Stimulated activated naive CD8-positive, alpha-beta T cell treated with anti-CD3 and anti-CD28 coated beads, Interleukin-15, Interleukin-2, amounts not matched to agents 100 ng/mL and 50 ng/mL, for 24 hours (primary cell): ENCODE measurements around the gene PRDM16.

Experiments
- H3K27ac Mint-ChIP-seq: one replicate; pipeline ENCODE4 v1.8.0; 2021; ENCODE audit warnings: mild to moderate bottlenecking, mixed read lengths
- H3K27me3 Mint-ChIP-seq: one replicate; pipeline ENCODE4 v1.8.0; 2021; ENCODE audit warnings: mixed read lengths
- H3K36me3 Mint-ChIP-seq: one replicate; pipeline ENCODE4 v1.8.0; 2021; ENCODE audit warnings: low read depth, mixed read lengths
- H3K4me1 Mint-ChIP-seq: one replicate; pipeline ENCODE4 v1.8.0; 2021; ENCODE audit warnings: low read depth, mixed read lengths
- H3K4me3 Mint-ChIP-seq: one replicate; pipeline ENCODE4 v1.8.0; 2021; ENCODE audit warnings: mild to moderate bottlenecking, mixed read lengths
- H3K9me3 Mint-ChIP-seq: one replicate; pipeline ENCODE4 v1.8.0; 2021; ENCODE audit warnings: mixed read lengths

Gene PRDM16

DNA sequence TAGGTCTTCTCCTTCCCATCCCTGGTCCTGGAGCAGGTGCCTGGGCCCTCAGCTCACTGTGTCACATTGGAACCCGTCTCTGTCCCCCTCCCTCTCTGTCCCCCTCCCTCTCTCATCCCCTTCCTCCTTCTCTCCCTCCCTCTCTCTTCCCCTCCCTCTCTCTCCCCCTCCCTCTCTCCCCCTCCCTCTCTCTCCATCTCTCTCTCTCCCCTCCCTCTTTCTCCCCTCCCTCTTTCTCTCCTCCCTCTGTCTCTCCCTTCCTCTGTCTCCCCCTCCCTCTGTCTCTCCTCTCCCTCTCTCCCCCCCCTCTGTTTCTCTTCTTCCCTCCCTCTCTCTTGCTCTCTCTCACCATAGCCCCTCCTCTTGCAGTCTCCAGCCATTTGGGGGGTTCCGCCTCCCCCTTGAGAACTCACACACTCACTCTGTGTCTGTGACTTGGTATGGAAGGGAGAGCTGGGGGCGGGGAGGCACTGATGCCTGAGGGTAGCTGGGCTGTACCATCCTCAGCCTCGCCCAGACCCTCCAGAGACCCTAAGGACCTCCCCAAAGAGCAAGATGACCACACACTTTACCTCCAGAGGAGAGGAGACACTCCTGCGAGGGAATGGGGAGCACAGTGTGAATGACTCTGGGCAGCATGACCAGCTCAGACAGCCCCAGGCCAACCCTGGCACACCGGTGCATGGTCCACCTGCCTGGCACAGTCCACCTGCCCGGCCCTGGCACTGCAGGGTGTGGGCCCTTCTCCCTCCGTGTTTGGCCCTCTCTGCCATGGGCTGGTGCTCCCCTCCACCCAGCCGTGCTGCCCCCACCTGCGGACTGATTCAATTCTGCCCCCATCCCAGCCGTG, 282.7 kb downstream of the PRDM16 start:
- Mint-ChIP-seq H3K27ac (no peak overlapping the region), H3K4me3 (no peak overlapping the region), H3K9me3 (no peaks in the 10 kb centered on the region), H3K36me3 (no peaks in the 10 kb centered on the region), H3K27me3 (peaks cover 4% of the 10 kb centered on the region), H3K4me1 (no peaks in the 10 kb centered on the region)

DNA sequence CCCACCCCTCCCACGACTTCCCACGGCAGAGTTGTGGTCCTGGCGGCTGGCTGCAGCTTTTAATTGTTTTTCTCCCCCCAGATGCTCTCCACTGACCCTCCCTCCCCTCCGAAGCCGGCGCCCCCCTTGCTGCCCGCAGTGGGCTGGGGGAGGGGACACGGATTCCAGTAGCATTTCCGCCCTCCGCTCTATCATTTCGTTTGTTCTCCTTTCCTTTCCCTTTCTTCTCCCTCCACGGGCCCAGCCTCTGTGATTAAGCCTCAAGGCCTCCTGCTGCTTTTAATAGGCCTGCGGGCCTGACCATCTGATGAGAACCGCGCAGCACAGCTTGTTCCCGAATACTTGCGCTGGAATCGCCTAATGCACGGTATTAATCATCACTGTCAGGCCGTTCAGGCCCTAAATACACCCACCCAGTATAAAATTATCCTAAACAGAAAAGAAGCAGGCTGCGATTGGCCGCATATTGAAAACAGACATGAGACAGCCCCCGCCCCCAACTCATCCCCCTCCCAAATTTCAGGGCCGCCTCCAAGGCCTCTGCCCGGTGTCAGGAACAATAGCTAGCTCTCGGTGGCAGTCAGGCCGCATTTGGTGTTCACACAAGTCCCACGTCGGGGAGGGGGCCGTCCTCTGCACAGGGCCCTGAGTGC, 283.4 kb downstream of the PRDM16 start:
- no peak overlapping the region for H3K27ac Mint-ChIP-seq
- peaks cover 4% of the 10 kb centered on the region for H3K27me3 Mint-ChIP-seq
- H3K4me3 Mint-ChIP-seq, result no peak overlapping the region
- H3K4me1 Mint-ChIP-seq, result no peaks in the 10 kb centered on the region
- H3K9me3 Mint-ChIP-seq, result no peaks in the 10 kb centered on the region
- no peaks in the 10 kb centered on the region for H3K36me3 Mint-ChIP-seq

DNA sequence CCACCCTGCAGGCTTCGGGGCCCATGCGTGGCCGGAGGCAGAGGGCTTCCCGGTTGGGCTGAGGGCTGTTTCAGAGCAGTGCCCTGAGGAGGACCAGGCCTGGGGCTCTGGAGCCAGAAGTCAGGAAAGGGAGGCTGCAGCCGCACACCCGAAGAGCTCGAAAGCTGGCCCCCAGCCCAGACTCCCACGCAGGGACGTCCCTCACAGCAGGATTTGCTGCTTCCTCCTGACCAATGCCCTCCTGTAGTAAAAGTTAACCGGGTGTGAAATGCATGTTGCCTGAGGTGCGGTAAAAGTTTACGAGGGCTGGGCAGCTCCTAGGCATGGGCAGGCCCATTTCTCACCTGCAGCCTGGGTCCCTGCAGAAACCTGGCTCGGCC, 283.9 kb downstream of the PRDM16 start:
- no peaks in the 10 kb centered on the region for H3K9me3 Mint-ChIP-seq
- no peak overlapping the region for H3K4me3 Mint-ChIP-seq
- H3K27me3 Mint-ChIP-seq, result peaks cover 4% of the 10 kb centered on the region
- no peaks in the 10 kb centered on the region for H3K36me3 Mint-ChIP-seq
- H3K4me1 Mint-ChIP-seq, result no peaks in the 10 kb centered on the region
- H3K27ac Mint-ChIP-seq, result no peak overlapping the region

DNA sequence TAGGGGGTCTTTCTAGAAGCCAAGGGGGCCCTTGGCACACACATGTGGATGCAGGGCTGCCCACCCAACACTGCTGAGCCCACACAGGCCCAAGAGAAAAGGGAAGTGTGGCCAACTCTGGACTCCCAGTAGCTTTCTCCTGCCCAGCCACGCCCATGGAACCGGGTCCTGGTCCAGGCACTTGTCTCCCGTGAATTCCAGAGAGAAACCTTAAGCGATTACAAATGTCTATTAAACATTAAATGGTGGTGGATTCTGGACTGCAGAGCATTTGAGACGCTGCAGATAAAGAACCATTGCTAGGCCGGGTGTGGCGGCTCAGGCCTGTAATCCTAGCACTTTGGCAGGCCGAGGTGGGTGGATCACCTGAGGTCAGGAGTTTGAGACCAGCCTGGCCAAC, 284.9 kb downstream of the PRDM16 start:
- Mint-ChIP-seq H3K27ac (no peak overlapping the region), H3K9me3 (no peaks in the 10 kb centered on the region), H3K27me3 (peaks cover 4% of the 10 kb centered on the region), H3K4me3 (no peak overlapping the region), H3K4me1 (no peaks in the 10 kb centered on the region), H3K36me3 (no peaks in the 10 kb centered on the region)

DNA sequence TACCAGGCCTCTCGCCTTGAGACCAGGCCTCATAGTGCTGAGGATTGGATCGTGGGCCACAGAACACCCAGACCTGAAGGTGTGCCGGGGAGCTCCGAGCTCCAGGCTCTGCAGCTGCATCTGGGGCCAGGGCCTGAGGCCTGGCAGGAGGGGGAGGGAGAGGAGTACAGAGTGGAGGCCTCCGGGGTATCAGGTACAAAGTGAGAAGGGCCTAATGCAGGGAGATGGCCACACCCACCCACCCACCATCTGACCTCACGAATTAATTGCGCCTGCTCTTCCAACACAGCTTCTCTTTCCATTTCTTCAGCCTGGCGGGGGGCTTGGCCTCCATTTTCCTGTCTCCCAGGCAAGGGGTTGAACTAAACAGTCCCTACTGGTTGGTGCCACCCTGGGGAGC, 286.1 kb downstream of the PRDM16 start:
- H3K9me3 Mint-ChIP-seq, result no peaks in the 10 kb centered on the region
- no peak overlapping the region for H3K27ac Mint-ChIP-seq
- peaks cover 4% of the 10 kb centered on the region for H3K27me3 Mint-ChIP-seq
- no peaks in the 10 kb centered on the region for H3K36me3 Mint-ChIP-seq
- H3K4me3 Mint-ChIP-seq, result no peak overlapping the region
- no peaks in the 10 kb centered on the region for H3K4me1 Mint-ChIP-seq

DNA sequence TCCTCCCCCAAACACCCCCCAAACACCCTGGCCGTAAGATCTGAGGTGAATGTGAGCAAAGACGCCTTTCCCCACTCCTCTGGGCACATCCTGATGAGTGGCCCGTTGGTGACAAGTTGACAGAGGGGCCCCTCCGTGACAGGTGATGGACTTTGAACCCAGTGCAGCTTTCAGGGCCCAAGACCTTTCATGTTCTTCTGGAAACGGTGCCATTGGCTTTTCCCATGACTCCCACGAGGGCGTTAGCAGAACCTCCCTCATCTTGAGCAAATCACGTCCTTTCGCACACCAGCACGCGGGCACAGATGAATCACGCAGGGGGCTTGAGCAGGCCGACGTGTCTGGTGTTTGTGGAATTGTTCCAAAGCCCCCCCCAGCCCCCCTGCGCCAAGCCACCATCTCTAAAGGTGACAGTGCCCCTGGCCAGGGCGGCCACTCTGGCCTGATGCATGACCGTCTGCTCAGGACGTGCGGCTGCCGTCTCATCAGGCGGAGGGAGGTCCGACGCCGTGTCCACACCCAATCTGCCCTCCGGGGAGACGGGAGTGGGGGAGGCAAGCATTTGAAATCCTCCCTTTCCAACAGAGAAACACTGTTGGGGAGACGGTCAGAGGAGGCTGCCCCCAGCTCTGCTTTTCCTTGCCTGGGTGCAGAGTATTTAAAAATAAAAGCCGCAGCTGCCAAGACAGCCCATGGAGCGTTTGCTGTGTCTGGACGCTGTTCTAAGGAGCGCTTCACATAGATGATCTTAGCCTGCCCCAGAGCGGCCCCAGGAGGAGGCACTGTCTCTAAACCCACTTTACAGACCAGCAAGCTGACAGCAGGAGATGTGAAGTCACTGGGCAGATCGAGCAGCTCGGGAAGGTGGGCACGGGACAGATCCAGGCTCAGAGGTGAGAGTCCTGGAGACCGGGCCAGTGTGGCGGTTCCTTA, 287.2 kb downstream of the PRDM16 start:
- H3K4me3 Mint-ChIP-seq, result no peak overlapping the region
- H3K27ac Mint-ChIP-seq, result no peak overlapping the region
- peaks cover 4% of the 10 kb centered on the region for H3K27me3 Mint-ChIP-seq
- no peaks in the 10 kb centered on the region for H3K4me1 Mint-ChIP-seq
- no peaks in the 10 kb centered on the region for H3K36me3 Mint-ChIP-seq
- H3K9me3 Mint-ChIP-seq, result no peaks in the 10 kb centered on the region

DNA sequence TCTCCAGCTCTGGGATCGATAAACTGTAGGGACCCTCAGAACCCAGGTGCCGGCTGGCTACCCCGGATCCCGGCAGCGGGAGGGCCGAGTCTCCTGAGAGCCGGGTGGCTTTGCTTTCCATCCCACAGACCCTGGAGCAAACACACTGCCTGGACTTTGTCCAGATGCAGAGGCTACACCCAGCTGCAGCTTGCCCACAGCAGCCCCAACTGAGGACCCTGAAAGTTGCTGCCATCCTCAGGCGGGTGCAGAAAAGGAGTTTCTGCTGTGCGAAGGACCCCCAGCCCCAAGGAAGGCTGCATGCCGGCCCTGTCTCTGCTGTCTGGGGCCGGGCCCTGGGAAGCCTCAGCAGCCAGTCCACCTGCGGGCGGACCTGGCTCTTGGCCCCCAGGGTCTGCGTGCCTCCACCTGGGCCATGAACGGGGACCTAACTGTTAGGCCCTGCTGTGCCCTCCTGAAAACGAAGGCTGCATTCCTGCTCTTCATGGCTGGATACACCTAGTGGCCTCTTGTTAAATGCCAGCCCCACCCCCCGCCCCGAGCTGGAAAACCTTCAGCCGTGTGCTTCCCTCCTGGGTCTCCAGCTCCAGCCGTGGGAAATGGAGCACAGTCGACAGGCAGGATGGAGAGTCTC, 287.9 kb downstream of the PRDM16 start:
- H3K27me3 Mint-ChIP-seq, result peaks cover 4% of the 10 kb centered on the region
- H3K36me3 Mint-ChIP-seq, result no peaks in the 10 kb centered on the region
- no peaks in the 10 kb centered on the region for H3K9me3 Mint-ChIP-seq
- H3K27ac Mint-ChIP-seq, result no peak overlapping the region
- H3K4me1 Mint-ChIP-seq, result no peaks in the 10 kb centered on the region
- no peak overlapping the region for H3K4me3 Mint-ChIP-seq

DNA sequence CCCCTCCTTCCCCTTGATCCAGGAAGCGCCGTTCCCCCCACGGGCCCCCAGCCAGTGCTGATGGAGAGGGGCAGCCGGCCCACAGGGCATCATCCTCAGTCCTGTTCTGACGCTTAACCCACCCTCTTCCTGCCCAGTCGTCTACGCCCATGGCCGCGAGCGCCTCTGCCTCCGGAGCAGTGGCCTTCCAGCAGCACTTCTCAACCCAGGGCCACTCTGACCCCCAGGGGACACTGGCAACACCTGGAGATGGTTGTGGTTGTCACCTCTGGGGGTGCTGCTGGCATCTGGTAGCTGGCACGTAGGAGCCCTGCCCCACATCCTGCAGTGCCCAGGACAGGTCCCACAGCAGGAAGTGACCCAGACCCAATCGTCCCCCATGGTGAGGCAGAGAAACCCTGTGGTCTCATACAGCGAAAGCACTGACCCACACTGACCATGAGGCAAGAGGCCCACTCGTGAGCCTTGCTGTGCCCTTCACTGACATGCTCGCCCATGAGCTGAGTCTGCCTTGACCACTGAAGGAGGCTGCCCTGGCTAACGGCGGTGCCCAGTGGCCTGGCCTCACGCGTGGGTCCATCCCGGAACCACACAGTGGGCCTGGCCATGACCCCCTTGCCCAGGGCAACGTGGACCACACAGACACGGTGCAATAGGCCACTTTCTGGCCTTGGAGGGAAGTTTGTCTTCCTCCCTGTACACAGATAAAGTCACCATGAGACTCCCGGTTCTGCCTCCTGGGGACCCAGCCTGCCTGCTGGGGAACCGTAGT, 288.7 kb downstream of the PRDM16 start:
- Mint-ChIP-seq H3K27me3 (peaks cover 3% of the 10 kb centered on the region), H3K9me3 (no peaks in the 10 kb centered on the region), H3K4me3 (no peak overlapping the region), H3K27ac (no peak overlapping the region), H3K36me3 (no peaks in the 10 kb centered on the region), H3K4me1 (no peaks in the 10 kb centered on the region)

DNA sequence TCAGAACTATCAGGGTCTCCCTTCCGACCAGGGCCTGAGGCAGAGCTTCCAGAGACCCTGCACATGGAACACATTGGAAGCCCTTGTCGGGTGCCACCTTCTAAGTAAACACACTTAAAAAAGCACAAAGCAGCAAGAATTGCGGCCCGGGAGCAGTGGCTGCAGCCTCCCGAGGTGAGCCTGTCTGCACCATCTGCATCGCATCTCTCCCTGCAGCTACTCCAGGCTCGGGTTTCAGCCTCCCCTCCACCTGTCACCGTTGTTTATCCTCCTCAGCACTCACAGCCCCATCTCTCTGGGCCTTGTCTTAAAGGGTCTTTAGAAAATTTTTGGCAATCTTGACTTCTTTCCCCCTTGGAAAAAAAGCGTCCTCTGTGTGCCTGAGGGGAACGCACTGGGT, 290.3 kb downstream of the PRDM16 start:
- H3K9me3 Mint-ChIP-seq, result no peaks in the 10 kb centered on the region
- H3K27me3 Mint-ChIP-seq, result peaks cover 9% of the 10 kb centered on the region
- H3K4me1 Mint-ChIP-seq, result no peaks in the 10 kb centered on the region
- H3K4me3 Mint-ChIP-seq, result no peak overlapping the region
- no peak overlapping the region for H3K27ac Mint-ChIP-seq
- no peaks in the 10 kb centered on the region for H3K36me3 Mint-ChIP-seq

DNA sequence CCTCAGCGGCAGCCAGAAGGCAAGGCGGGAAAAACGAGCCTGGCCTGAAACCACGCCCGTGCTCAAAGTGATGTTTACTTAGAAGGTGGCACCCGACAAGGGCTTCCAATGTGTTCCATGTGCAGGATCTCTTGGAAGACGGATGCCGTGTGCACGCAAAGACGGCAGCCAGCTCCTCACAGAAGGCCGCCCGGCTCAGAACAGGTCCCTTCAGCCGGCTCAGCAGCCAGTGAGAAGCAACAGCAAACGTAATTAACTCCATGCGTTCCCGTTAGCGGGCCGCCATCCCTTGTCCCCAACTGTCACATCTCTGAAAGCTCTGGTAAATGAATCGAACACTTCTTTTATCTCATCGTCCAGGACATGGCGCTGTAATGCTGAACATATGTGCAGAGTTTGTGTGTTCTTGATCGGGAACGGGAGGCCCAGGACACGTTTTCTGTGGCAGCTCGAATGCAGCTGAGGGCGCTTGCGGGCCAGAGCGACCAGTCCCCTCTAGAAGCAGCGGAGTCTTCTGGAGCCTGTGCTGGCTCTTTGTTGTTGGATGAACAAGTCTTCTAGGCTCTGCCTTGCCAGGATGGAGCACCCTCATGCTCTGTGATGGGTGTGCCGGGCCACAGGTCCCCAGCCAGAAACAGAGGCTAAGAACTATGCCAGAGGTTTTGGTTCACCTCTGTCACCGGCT, 290.9 kb downstream of the PRDM16 start:
- Mint-ChIP-seq H3K27ac (no peak overlapping the region), H3K4me3 (no peak overlapping the region), H3K27me3 (peaks cover 9% of the 10 kb centered on the region), H3K36me3 (no peaks in the 10 kb centered on the region), H3K4me1 (no peaks in the 10 kb centered on the region), H3K9me3 (no peaks in the 10 kb centered on the region)

DNA sequence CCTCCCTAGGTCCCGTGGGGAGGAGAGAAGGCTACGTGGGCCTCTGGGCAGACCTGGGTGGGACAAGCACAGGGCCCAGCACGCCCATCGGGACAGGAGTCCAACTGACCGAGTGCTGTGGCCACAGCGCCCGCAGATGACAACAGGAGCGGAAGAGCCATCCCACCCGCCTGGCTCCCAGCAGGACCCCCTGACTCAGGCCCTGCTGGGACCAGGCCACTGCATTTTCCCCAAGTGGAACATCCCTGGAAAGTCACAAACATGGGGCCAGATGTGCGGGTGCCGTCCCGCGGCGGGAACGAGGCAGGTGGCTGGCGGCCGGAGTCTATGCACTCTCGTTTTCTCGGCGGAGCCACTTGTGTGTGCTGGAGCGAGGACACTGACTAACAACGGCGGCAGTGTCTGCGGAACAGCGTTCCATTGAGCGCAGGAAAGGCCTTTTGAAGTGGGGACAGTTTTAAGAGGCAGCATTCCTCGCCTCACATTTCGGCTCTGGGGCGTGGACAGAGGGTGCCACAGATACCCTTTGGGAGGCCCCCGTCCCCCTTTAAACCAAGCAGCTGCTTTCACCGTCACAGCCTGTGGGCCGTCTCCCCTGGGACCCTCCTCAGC, 291.7 kb downstream of the PRDM16 start:
- H3K4me1 Mint-ChIP-seq, result no peaks in the 10 kb centered on the region
- peaks cover 9% of the 10 kb centered on the region for H3K27me3 Mint-ChIP-seq
- no peaks in the 10 kb centered on the region for H3K9me3 Mint-ChIP-seq

DNA sequence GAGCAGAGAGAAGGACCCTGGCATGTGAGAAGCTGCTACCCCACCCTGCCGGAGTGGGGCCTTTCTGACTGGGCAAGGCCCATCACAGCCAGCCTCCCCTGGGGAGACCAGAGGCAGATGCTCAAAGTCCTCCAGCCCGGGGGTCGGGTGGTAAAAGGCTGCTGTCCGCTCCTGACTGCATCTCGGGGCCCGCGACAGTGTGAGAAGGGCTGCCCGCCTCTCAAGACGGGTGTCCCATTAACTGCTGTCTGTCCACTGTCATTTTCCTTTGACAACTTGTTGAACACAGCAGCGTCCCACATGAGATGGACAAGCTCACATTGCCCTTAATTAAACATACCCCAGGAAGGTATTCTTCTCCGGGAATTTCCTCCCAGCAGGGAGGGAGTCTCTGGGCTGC, 294.0 kb downstream of the PRDM16 start:
- no peaks in the 10 kb centered on the region for H3K9me3 Mint-ChIP-seq
- H3K27me3 Mint-ChIP-seq, result peaks cover 9% of the 10 kb centered on the region
- H3K36me3 Mint-ChIP-seq, result no peaks in the 10 kb centered on the region
- no peak overlapping the region for H3K4me3 Mint-ChIP-seq
- no peaks in the 10 kb centered on the region for H3K4me1 Mint-ChIP-seq
- no peak overlapping the region for H3K27ac Mint-ChIP-seq

More for the DNA sequence above, 291.7 kb downstream of the PRDM16 start:
- no peak overlapping the region for H3K4me3 Mint-ChIP-seq
- no peaks in the 10 kb centered on the region for H3K36me3 Mint-ChIP-seq
- no peak overlapping the region for H3K27ac Mint-ChIP-seq

DNA sequence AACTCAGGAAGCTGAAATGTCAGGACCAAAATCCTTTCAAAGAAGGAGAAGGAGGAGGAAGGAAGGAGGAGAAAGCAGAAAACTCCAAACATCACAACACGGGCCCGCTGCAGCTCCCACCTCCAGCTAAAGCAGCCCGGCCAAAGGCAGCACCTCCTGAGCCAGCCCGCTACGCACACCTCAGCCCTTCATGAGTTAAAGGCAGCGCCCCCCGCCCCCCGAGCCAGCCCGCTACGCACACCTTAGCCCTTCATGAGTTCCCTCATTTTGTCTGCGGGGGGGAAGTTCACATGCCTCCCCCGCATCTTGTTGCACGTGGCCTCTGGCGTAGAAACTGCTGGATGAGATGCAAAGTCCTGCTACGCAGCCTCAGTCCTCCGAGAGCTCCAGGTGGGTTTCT, 294.8 kb downstream of the PRDM16 start:
- no peaks in the 10 kb centered on the region for H3K9me3 Mint-ChIP-seq
- H3K27ac Mint-ChIP-seq, result no peak overlapping the region
- no peak overlapping the region for H3K4me3 Mint-ChIP-seq
- H3K4me1 Mint-ChIP-seq, result no peaks in the 10 kb centered on the region
- H3K36me3 Mint-ChIP-seq, result no peaks in the 10 kb centered on the region
- peaks cover 12% of the 10 kb centered on the region for H3K27me3 Mint-ChIP-seq
